IPS-11a (cell line): Measurements from ENCODE around the gene ATF7.

Experiments used
- H3K4me3 ChIP-seq: one replicate; pipeline ENCODE4 v1.5.1; 2013; ENCODE audit warnings: low read depth, low read length, control low read depth

Gene ATF7

GRCh38 chr12:53464685-53465418, 161.3 kb downstream of the ATF7 start:
- H3K4me3 ChIP-seq: no peak overlapping the region

- no peak overlapping the region for H3K4me3 ChIP-seq
Observed at GRCh38 chr12:53463802-53464560, 162.2 kb downstream of the ATF7 start.

- no peak overlapping the region for H3K4me3 ChIP-seq
Observed at GRCh38 chr12:53462935-53463334, 163.2 kb downstream of the ATF7 start.

- no peak overlapping the region for H3K4me3 ChIP-seq
Observed at GRCh38 chr12:53461591-53461990, 164.6 kb downstream of the ATF7 start.

GRCh38 chr12:53461059-53461458, 165.1 kb downstream of the ATF7 start:
- no peak overlapping the region for H3K4me3 ChIP-seq

GRCh38 chr12:53459097-53459496, 167.1 kb downstream of the ATF7 start:
- no peak overlapping the region for H3K4me3 ChIP-seq
